BJ (cell line): ENCODE results near the gene SLC45A2. TPM values are rescaled to one million over a fixed set of nuclear protein-coding genes. Genes with fewer than 3 reads are reported as not detected.
A peak's percentile ranks its signal among the peaks of the same experiment; 100 is the strongest.

Source experiments
- CTCF ChIA-PET: fragments of 350-600 bp; formaldehyde crosslinking; extraction: SDS; loops from one replicate; lab custom pipeline; 2021; ENCODE audit warnings: antibody characterized with exemption, inconsistent platforms; lab: Yijun Ruan, JAX
- POLR2A ChIA-PET: fragments of 300-600 bp; sonication (Branson Sonifier 250); formaldehyde crosslinking; extraction: SDS; loops from one replicate; lab custom pipeline; 2021; ENCODE audit warnings: antibody characterized with exemption; lab: Charles Lee
- DNase-seq: peaks from one replicate; pipeline ENCODE4 v3.0.0-alpha.2; 2011; ENCODE audit warnings: low read depth
- H3K27me3 ChIP-seq: 2 replicates; pipeline ENCODE4 v1.6.0; 2011; ENCODE audit warnings: low read length; ENCODE audit not compliant: control insufficient read depth, insufficient read depth
- H3K36me3 ChIP-seq: 2 replicates; pipeline ENCODE4 v1.5.1; 2011; ENCODE audit warnings: low read length; ENCODE audit not compliant: control insufficient read depth, insufficient read depth
- H3K4me3 ChIP-seq: 2 replicates; pipeline ENCODE4 v1.5.1; 2011; ENCODE audit warnings: low read depth, mild to moderate bottlenecking, control low read depth, low read length
- CTCF ChIP-seq: IDR thresholded peaks from 2 replicates; pipeline ENCODE4 v1.5.1; 2011; ENCODE audit warnings: low read depth, mild to moderate bottlenecking, control low read depth, inconsistent platforms, low read length, moderate library complexity; ENCODE audit not compliant: insufficient read depth
- polyA plus RNA-seq: library from polyadenylated mRNA; depleted of rRNA; stranded (reverse); fragments of >200 nt; gene quantifications from 2 replicates; pipeline ENCODE4 v1.2.3, GENCODE V29; 2011

SLC45A2 gene
- polyA plus RNA-seq, 1 experiment, result not detected

- no peak for DNase-seq
- no peak overlapping the region for H3K4me3 ChIP-seq
- POLR2A ChIA-PET, result no interaction called here
- peaks cover 4% of the 10 kb centered on the region for H3K27me3 ChIP-seq
- no peaks in the 10 kb centered on the region for H3K36me3 ChIP-seq
- TF ChIP-seq CTCF, result no peak
- CTCF ChIA-PET, result interaction anchor here (1.5 to 1.6 kb wide), 2 partner anchors 540 to 542 kb away, joined by 3 to 4 read pairs; no protein-coding TSS in a partner anchor
These were observed 8.6 kb downstream of the SLC45A2 start for GRCh38 chr5:33975852-33976251.

- no peaks in the 10 kb centered on the region for H3K36me3 ChIP-seq
- POLR2A ChIA-PET, result no interaction called here
- no peak for DNase-seq
- no peak for TF ChIP-seq CTCF
- peaks cover 4% of the 10 kb centered on the region for H3K27me3 ChIP-seq
- CTCF ChIA-PET, result no interaction called here
- no peak overlapping the region for H3K4me3 ChIP-seq
These were observed 11.2 kb downstream of the SLC45A2 start for GRCh38 chr5:33973271-33973670.

- H3K27me3 ChIP-seq, result peaks cover 4% of the 10 kb centered on the region; the same call in 1 of the 2 replicates
- DNase-seq, result no peak
- POLR2A ChIA-PET, result interaction anchor here (1.0 kb wide), 1 partner anchor 529 kb away, joined by 4 read pairs; the partner anchor contains the start of gene TARS1
- TF ChIP-seq CTCF, result peak; percentile 84
- H3K36me3 ChIP-seq, result no peaks in the 10 kb centered on the region
- CTCF ChIA-PET, result interaction anchor here (0.7 to 6.6 kb wide), 36 partner anchors 8 to 546 kb away, joined by 3 to 83 read pairs (median 4); partner anchors contain the start of genes ADAMTS12, RXFP3 and TARS1
- H3K4me3 ChIP-seq, result no peak overlapping the region
These were observed 14.7 kb downstream of the SLC45A2 start for GRCh38 chr5:33969572-33970452.

- H3K27me3 ChIP-seq, result peaks cover 2% of the 10 kb centered on the region; the same call in 1 of the 2 replicates
- H3K36me3 ChIP-seq, result no peaks in the 10 kb centered on the region
- TF ChIP-seq CTCF, result no peak
- no peak for DNase-seq
- CTCF ChIA-PET, result interaction anchor here (0.6 to 6.6 kb wide), 15 partner anchors 7 to 539 kb away, joined by 3 to 83 read pairs (median 12); partner anchors contain the start of genes RXFP3 and TARS1
- H3K4me3 ChIP-seq, result no peak overlapping the region
- POLR2A ChIA-PET, result no interaction called here
These were observed 16.1 kb downstream of the SLC45A2 start for GRCh38 chr5:33968211-33969005.
